ENCODE data around the gene MEIS3. TPM values are rescaled to one million over a fixed set of nuclear protein-coding genes. Genes with fewer than 3 reads are reported as not detected.

MEIS3 gene
- total RNA-seq (under 1 TPM in 1 of 2 experiments, not detected in 1; 0.47 TPM), total RNA-seq (0 to 1.5 (median 0.12) reads per million in 172 experiments)
- polyA plus RNA-seq (2013, experiment 1 of 2), result 0.25 TPM
- 0.50 TPM for polyA plus RNA-seq (2013, experiment 2 of 2)

DNA sequence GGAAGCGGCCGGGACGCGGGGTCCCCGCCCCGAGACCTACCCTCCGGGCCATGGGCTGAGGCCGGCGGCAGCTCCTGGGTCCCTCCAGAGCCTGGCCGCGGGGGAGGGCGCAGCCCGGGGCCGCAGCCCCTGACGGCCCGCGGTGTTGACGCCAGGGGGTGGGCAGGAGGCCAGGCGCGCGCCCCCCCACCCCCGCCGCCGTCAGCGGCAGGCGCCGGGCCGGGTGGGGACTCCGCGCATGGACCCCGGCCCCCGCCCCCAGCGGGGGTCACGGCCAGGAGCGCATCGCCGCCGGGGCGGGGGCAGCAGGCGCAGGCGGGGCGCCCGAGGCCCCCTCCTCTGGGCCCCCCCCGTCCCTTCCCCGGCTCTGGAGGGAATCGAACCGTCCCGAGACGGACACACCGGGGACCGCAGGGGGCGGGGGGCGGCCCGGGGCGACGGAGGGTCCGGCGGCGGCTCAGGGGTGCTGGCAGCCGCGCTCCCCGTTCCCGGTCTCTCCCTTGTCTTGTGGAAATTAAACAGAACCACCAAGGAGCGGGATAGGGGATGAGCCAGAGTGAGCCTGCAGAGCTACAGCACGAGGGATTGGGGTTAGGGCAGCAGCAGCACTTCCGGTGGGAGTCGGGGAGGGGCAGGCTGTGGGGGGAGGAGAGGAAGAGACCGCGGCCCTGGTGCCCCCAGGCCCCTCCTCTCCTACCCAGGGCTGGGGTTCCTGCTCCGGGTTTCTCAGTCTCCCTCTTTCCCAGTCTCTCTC, at the start of gene MEIS3:
MEIS3 (minus strand) TSS at position 498 of the 754 bp plus-strand sequence; CDS start at position 52, 446 bp downstream.
- H3K27ac ChIP-seq (ENCODE audit: low read depth in 1 of 2, low read length in 2 of 2), result no peak within 1 kb of the TSS
- TF ChIP-seq, protein P1, sequence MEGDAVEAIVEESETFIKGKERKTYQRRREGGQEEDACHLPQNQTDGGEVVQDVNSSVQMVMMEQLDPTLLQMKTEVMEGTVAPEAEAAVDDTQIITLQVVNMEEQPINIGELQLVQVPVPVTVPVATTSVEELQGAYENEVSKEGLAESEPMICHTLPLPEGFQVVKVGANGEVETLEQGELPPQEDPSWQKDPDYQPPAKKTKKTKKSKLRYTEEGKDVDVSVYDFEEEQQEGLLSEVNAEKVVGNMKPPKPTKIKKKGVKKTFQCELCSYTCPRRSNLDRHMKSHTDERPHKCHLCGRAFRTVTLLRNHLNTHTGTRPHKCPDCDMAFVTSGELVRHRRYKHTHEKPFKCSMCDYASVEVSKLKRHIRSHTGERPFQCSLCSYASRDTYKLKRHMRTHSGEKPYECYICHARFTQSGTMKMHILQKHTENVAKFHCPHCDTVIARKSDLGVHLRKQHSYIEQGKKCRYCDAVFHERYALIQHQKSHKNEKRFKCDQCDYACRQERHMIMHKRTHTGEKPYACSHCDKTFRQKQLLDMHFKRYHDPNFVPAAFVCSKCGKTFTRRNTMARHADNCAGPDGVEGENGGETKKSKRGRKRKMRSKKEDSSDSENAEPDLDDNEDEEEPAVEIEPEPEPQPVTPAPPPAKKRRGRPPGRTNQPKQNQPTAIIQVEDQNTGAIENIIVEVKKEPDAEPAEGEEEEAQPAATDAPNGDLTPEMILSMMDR (IDR thresholded peaks at IDR 0.05), result no peak
- ChIA-PET POLR2A (interaction anchor here (1.0 kb wide), 1 partner anchor 163 kb away, joined by 3 read pairs; the partner anchor contains the start of gene CCDC9), CTCF (no interaction called here)
- H3K4me3 ChIP-seq (ENCODE audit: low read length), result no peak within 1 kb of the TSS
- H3K36me3 Mint-ChIP-seq (ENCODE audit: low read depth), result no peaks in the 10 kb centered on the region
- no peaks in the 10 kb centered on the region for H3K36me3 ChIP-seq (ENCODE audit: insufficient read depth, low read length)
- intact Hi-C loops (cut with DNase I, micrococcal nuclease), result no loop called here
- no peaks in the 10 kb centered on the region for H3K9me3 Mint-ChIP-seq
- ATAC-seq (ENCODE audit: poor library complexity) (no peak), DNase-seq (no peak)
- peaks cover 0 to 38% of the 10 kb centered on the region in 2 experiments for H3K9me3 ChIP-seq (ENCODE audit: control insufficient read depth in 1 of 2, insufficient read depth in 1 of 2, low read length in 2 of 2)
- H3K27ac Mint-ChIP-seq, result no peak within 1 kb of the TSS
- H3K27me3 Mint-ChIP-seq, result peaks cover 88% of the 10 kb centered on the region
- peaks cover 47% of the 10 kb centered on the region for H3K4me1 Mint-ChIP-seq (ENCODE audit: low read depth)
- peaks cover 75 to 79% of the 10 kb centered on the region in 2 experiments for H3K27me3 ChIP-seq (ENCODE audit: control insufficient read depth in 1 of 2, insufficient read depth in 2 of 2, low read length in 2 of 2)
- H3K4me1 ChIP-seq (ENCODE audit: insufficient read depth, low read length), result peaks cover 45% of the 10 kb centered on the region
- H3K4me3 Mint-ChIP-seq, result no peak within 1 kb of the TSS

DNA sequence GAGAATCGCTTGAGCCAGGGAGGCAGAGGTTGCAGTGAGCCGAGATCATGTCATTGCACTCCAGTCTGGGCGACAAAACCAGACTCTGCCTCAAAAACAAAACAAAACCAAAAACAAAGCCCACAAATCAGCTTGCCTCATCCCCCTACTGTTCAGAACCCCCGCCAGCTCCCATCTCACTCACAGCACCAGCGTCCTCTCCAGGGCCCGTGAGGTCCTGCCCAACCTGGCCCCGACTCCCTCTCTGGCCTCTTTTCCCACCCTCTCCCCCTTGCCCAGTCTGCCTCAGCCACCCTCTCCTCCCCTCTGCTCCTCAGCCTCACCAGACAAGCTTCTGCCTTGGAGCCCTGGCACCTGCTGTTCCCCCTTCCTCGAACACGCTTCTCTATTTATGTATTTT, 48.6 kb upstream of the MEIS3 start:
- POLR2A ChIA-PET, result no interaction called here
- DNase-seq, result no peak
- Histone ChIP-seq H3K4me1 (ENCODE audit: insufficient read depth, low read length) (peaks cover 13% of the 10 kb centered on the region), H3K4me3 (ENCODE audit: low read length) (no peak overlapping the region), H3K27ac (ENCODE audit: low read depth in 1 of 2, low read length in 2 of 2) (no peak overlapping the region), H3K9me3 (ENCODE audit: control insufficient read depth in 1 of 2, insufficient read depth in 1 of 2, low read length in 2 of 2) (peaks cover 0 to 33% of the 10 kb centered on the region in 2 experiments), H3K27me3 (ENCODE audit: control insufficient read depth in 1 of 2, insufficient read depth in 2 of 2, low read length in 2 of 2) (peaks cover 48 to 53% of the 10 kb centered on the region in 2 experiments), H3K36me3 (ENCODE audit: insufficient read depth, low read length) (no peaks in the 10 kb centered on the region)
- peaks cover 17% of the 10 kb centered on the region for H3K4me1 Mint-ChIP-seq (ENCODE audit: low read depth)
- CTCF ChIA-PET, result no interaction called here
- H3K9me3 Mint-ChIP-seq, result no peaks in the 10 kb centered on the region
- no peaks in the 10 kb centered on the region for H3K36me3 Mint-ChIP-seq (ENCODE audit: low read depth)
- ATAC-seq (ENCODE audit: poor library complexity), result no peak
- intact Hi-C loops (cut with DNase I, micrococcal nuclease), result loop anchor here in 1 of 2 experiments (2.0 kb wide), 1 partner anchor 15 kb away; no protein-coding TSS in a partner anchor
- H3K27me3 Mint-ChIP-seq, result peaks cover 74% of the 10 kb centered on the region
- no peak overlapping the region for H3K4me3 Mint-ChIP-seq
- TF ChIP-seq, protein P1 (IDR thresholded peaks at IDR 0.05), result no peak
- no peak overlapping the region for H3K27ac Mint-ChIP-seq

DNA sequence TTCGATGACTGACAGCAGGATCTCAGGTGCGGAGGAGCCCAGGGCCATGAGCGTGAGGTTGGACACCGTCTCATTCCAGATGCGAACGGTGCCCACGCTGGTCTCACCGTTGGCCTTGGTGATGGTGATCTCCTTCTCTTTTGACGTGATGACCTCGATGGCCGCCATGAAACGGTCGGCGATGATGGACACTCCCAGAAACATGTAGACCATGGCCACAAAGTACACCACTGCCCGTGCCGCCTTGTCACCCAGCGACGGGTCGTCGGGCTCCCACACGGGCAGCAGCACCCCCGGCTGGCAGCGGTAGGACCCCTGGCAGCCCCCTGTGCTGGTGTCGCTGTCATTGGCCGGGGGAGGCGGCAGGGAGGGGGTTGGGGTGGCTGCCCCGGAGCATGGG, 46.6 kb upstream of the MEIS3 start:
- Mint-ChIP-seq H3K4me3 (no peak overlapping the region), H3K27me3 (peaks cover 68% of the 10 kb centered on the region), H3K4me1 (ENCODE audit: low read depth) (peaks cover 7% of the 10 kb centered on the region), H3K27ac (no peak overlapping the region), H3K36me3 (ENCODE audit: low read depth) (no peaks in the 10 kb centered on the region), H3K9me3 (no peaks in the 10 kb centered on the region)
- Histone ChIP-seq H3K27ac (ENCODE audit: low read depth in 1 of 2, low read length in 2 of 2) (no peak overlapping the region), H3K4me3 (ENCODE audit: low read length) (no peak overlapping the region), H3K4me1 (ENCODE audit: insufficient read depth, low read length) (no peaks in the 10 kb centered on the region), H3K27me3 (ENCODE audit: control insufficient read depth in 1 of 2, insufficient read depth in 2 of 2, low read length in 2 of 2) (peaks cover 34 to 41% of the 10 kb centered on the region in 2 experiments), H3K36me3 (ENCODE audit: insufficient read depth, low read length) (no peaks in the 10 kb centered on the region), H3K9me3 (ENCODE audit: control insufficient read depth in 1 of 2, insufficient read depth in 1 of 2, low read length in 2 of 2) (peaks cover 0 to 22% of the 10 kb centered on the region in 2 experiments)
- ATAC-seq (ENCODE audit: poor library complexity) (no peak), DNase-seq (no peak)
- ChIA-PET CTCF (no interaction called here), POLR2A (no interaction called here)
- intact Hi-C loops (cut with DNase I, micrococcal nuclease), result no loop called here
- TF ChIP-seq, protein P1 (IDR thresholded peaks at IDR 0.05), result no peak

All from CD4-positive, alpha-beta T cell (primary cell).